ENCODE data around the gene SCLT1. TPM values are rescaled to one million over a fixed set of nuclear protein-coding genes. Genes with fewer than 3 reads are reported as not detected.

SCLT1 gene
- total and polyA plus RNA-seq, 2 of the 4 experiments (the other 2 are of a cell fraction), result 4.9 to 7.7 TPM

- no peak overlapping the region for H4K91ac ChIP-seq (ENCODE audit: insufficient read depth, low read depth, low read length)
- no peak overlapping the region for H3K23ac ChIP-seq (ENCODE audit: low read depth, low read length)
- no TSS peak for BruUV-seq (replicated peaks)
- no peak overlapping the region for H3K4me3 ChIP-seq (ENCODE audit: insufficient read depth, low read depth, low read length)
- DNase-seq (no peak), ATAC-seq (ENCODE audit: low read depth) (no peak)
- no peak overlapping the region for H2AK9ac ChIP-seq (replicated peaks; ENCODE audit: low read depth, low read length, poor library complexity)
- no peak overlapping the region for H2AK5ac ChIP-seq (ENCODE audit: low read depth, low read length)
- H2AFZ ChIP-seq (replicated peaks; ENCODE audit: low read length, poor library complexity), result no peak overlapping the region
- H4K20me1 ChIP-seq (ENCODE audit: insufficient read depth, low read length), result no peaks in the 10 kb centered on the region
- no peaks in the 10 kb centered on the region for H3K9me3 ChIP-seq (ENCODE audit: control insufficient read depth, insufficient read depth, low read length)
- TF ChIP-seq RCOR1 (IDR thresholded peaks at IDR 0.05; ENCODE audit: insufficient replicate concordance, low read length), result no peak
- no peak for TF ChIP-seq CTCF (conservative IDR thresholded peaks at IDR 0.05; ENCODE audit: low read depth, low read length)
- no peak for TF ChIP-seq SMC3 (IDR thresholded peaks at IDR 0.05; ENCODE audit: low read depth, low read length)
- TF ChIP-seq USF2 (IDR thresholded peaks at IDR 0.05; ENCODE audit: low read depth, low read length), result no peak
- no peak for TF ChIP-seq POLR2A (IDR thresholded peaks at IDR 0.05; ENCODE audit: low read depth, low read length)
- TF ChIP-seq RFX5 (IDR thresholded peaks at IDR 0.05; ENCODE audit: low read depth, low read length), result no peak
- TF ChIP-seq CHD1 (IDR thresholded peaks at IDR 0.05; ENCODE audit: low read depth, low read length), result no peak
- no peak for TF ChIP-seq ELK1 (IDR thresholded peaks at IDR 0.05; ENCODE audit: borderline replicate concordance, low read depth, low read length)
- TF ChIP-seq MAFK (IDR thresholded peaks at IDR 0.05; ENCODE audit: low read depth, low read length), result no peak
- no peak for TF ChIP-seq BHLHE40 (IDR thresholded peaks at IDR 0.05; ENCODE audit: low read depth, low read length)
- no peak for TF ChIP-seq MXI1 (IDR thresholded peaks at IDR 0.05; ENCODE audit: borderline replicate concordance, low read depth, low read length)
- TF ChIP-seq RAD21 (IDR thresholded peaks at IDR 0.05; ENCODE audit: low read length), result no peak
- no peak for TF ChIP-seq CEBPB (IDR thresholded peaks at IDR 0.05; ENCODE audit: low read depth, low read length)
- TF ChIP-seq NFE2L2 (IDR thresholded peaks at IDR 0.05; ENCODE audit: low read depth, low read length), result no peak
- TF ChIP-seq FOS (IDR thresholded peaks at IDR 0.05; ENCODE audit: low read depth, low read length), result no peak
- no peak for TF ChIP-seq MAZ (IDR thresholded peaks at IDR 0.05; ENCODE audit: borderline replicate concordance, low read depth, low read length)
- ChIA-PET CTCF (no interaction called here), POLR2A (ENCODE audit: unreplicated experiment) (no interaction called here)
- H3K79me1 ChIP-seq (ENCODE audit: low read depth in 1 of 2, low read length in 2 of 2), result peaks cover 0 to 8% of the 10 kb centered on the region in 2 experiments; a peak in 2 of 4 replicates
- H3K18ac ChIP-seq (ENCODE audit: low read depth, low read length), result no peak overlapping the region
- H3K27me3 ChIP-seq (ENCODE audit: control insufficient read depth, insufficient read depth, low read length), result no peaks in the 10 kb centered on the region
- H4K5ac ChIP-seq (ENCODE audit: low read depth, low read length), result no peak overlapping the region
- H3K4me2 ChIP-seq (ENCODE audit: low read depth, low read length), result no peak overlapping the region
- no peak overlapping the region for H3K14ac ChIP-seq (replicated peaks; ENCODE audit: low read depth, low read length)
- no peak overlapping the region for H2BK20ac ChIP-seq (ENCODE audit: low read depth, low read length)
- no peak overlapping the region for H3K4ac ChIP-seq (ENCODE audit: low read depth, low read length)
- no peak overlapping the region for H2BK120ac ChIP-seq (ENCODE audit: low read depth, low read length)
- dilution Hi-C loops (cut with HindIII; ENCODE audit: low sequenced_read_pairs, unreplicated experiment) (no loop called here), in situ Hi-C loops (cut with MboI; ENCODE audit: low sequenced_read_pairs) (no loop called here), intact Hi-C loops (cut with micrococcal nuclease) (no loop called here)
- peaks cover 14% of the 10 kb centered on the region for H3K36me3 ChIP-seq (ENCODE audit: control insufficient read depth, insufficient read depth, low read length)
- H3K27ac ChIP-seq (ENCODE audit: insufficient read depth, low read length), result no peak overlapping the region
- no peak overlapping the region for H3K9ac ChIP-seq (ENCODE audit: low read depth, low read length)
- no peak overlapping the region for H2BK15ac ChIP-seq (ENCODE audit: low read depth, low read length)
- H3K9me1 ChIP-seq (ENCODE audit: insufficient read depth, low read length), result no peaks in the 10 kb centered on the region; the same call in 1 of the 2 replicates
- H3K56ac ChIP-seq (ENCODE audit: extremely low read depth, insufficient read depth, low read length), result no peak overlapping the region
- no peak overlapping the region for H2BK5ac ChIP-seq (ENCODE audit: low read depth, low read length, poor library complexity, severe bottlenecking)
- H4K8ac ChIP-seq (ENCODE audit: low read depth in 2 of 2, low read length in 2 of 2), result no peak overlapping the region
- peaks cover 3% of the 10 kb centered on the region; the same call in 1 of the 2 replicates for H3K4me1 ChIP-seq (ENCODE audit: control insufficient read depth, insufficient read depth, low read length)
Measured at GRCh38 chr4:129077326-129077725, 16.0 kb downstream of the SCLT1 start.
